ENCODE measurements around the gene LLGL2.

The LLGL2 gene

DNA sequence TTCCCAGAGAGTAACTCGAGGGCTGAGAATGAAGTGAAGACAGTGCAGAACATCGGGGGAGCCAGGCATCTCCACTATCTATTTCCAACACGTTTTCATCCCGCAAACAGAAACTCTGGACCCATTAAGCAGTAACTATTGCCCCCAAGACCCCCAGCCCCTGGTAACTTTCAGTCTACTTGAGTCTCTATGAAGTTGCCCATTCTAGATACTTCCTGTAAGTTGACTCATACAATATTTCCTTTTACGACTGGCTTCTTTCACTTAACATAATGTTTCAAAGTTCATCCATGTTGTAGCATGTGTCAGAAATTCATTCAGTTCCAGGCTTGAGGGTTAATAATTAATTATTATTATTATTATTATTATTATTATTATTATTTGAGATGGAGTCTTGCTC, 81.6 kb downstream of the LLGL2 start:
- no peak for DNase-seq (ENCODE audit: extremely low read depth, low read depth)
- H3K4me3 ChIP-seq (replicated peaks; ENCODE audit: low read depth, low read length), result no peak overlapping the region
- TF ChIP-seq, protein P1, sequence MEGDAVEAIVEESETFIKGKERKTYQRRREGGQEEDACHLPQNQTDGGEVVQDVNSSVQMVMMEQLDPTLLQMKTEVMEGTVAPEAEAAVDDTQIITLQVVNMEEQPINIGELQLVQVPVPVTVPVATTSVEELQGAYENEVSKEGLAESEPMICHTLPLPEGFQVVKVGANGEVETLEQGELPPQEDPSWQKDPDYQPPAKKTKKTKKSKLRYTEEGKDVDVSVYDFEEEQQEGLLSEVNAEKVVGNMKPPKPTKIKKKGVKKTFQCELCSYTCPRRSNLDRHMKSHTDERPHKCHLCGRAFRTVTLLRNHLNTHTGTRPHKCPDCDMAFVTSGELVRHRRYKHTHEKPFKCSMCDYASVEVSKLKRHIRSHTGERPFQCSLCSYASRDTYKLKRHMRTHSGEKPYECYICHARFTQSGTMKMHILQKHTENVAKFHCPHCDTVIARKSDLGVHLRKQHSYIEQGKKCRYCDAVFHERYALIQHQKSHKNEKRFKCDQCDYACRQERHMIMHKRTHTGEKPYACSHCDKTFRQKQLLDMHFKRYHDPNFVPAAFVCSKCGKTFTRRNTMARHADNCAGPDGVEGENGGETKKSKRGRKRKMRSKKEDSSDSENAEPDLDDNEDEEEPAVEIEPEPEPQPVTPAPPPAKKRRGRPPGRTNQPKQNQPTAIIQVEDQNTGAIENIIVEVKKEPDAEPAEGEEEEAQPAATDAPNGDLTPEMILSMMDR (IDR thresholded peaks at IDR 0.05; ENCODE audit: low read depth, low read length, missing control alignments), result no peak

DNA sequence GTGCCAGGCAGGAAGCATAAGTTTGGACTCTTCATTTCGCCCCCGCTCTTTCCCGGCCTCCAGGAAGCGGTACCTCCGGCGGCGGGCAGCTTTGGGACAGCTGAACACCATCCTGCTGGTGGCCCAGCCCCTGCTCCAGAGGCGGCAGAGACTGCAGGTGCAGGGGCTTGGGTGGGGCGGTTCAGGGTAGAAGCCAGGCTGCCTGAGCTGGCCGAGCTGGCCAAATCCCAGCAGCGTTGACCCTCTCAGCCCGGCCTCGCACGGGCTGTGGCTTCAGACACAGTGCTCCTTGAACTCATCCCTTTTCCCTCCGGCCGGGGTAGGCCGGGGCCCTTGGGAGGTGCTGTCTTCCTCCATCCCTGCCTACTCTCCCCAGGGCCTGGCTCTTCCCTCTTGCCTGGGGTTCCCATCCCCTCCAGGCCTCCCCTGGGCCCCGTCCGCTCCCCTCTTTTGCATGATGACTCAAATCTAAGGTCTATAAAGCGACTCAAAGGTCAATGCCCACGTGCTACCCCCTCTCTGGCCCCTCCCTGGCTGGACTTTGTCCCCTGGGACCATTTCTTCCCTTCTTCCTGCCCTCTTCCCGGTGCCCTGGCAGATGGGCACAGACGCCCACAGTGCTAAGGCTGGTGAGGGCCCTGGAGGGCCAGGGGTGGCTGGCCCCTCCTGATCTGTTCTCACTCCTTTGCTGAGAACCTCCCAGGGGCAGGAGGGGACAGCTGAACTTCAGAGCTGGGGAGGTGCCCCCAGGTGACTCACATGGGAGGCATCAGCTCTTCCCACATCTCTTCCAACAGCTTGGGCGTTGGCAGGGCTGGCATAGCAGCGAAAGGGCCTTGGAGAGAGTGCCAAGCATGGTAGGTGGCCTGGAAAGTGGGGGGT, 84.8 kb downstream of the LLGL2 start:
- no peak overlapping the region for H3K4me3 ChIP-seq (replicated peaks; ENCODE audit: low read depth, low read length)
- TF ChIP-seq, protein P1 (IDR thresholded peaks at IDR 0.05; ENCODE audit: low read depth, low read length, missing control alignments), result no peak
- DNase-seq (ENCODE audit: extremely low read depth, low read depth), result no peak

DNA sequence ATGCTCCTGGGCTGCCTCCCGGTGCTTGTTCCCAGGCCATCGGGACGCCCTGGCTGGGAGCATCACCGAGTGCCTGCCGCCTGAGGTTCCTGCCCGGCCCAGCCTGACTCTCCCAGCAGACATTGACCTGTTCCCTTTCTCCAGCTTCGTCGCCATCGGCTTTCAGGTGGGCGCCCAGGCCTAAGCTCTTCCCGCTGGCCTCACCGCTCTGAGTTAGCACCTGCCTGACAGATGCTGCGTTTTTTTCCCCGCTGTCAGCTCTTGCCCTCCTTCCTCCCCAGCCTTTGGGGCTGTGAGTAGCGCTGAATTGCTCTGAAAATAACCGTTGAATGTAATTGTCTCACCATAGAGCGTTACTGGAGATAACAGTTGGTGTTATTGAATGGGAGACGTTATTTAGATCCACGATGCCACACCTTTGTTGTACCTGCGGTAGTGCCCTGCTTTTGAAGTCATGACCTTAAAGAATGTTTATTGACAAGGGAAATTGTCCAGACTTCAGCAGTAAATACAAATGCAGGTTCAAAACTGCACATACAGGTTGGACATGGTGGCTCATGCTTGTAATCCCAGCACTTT, 86.4 kb downstream of the LLGL2 start:
- no peak overlapping the region for H3K4me3 ChIP-seq (replicated peaks; ENCODE audit: low read depth, low read length)
- TF ChIP-seq, protein P1 (IDR thresholded peaks at IDR 0.05; ENCODE audit: low read depth, low read length, missing control alignments), result no peak
- DNase-seq (ENCODE audit: extremely low read depth, low read depth), result no peak

DNA sequence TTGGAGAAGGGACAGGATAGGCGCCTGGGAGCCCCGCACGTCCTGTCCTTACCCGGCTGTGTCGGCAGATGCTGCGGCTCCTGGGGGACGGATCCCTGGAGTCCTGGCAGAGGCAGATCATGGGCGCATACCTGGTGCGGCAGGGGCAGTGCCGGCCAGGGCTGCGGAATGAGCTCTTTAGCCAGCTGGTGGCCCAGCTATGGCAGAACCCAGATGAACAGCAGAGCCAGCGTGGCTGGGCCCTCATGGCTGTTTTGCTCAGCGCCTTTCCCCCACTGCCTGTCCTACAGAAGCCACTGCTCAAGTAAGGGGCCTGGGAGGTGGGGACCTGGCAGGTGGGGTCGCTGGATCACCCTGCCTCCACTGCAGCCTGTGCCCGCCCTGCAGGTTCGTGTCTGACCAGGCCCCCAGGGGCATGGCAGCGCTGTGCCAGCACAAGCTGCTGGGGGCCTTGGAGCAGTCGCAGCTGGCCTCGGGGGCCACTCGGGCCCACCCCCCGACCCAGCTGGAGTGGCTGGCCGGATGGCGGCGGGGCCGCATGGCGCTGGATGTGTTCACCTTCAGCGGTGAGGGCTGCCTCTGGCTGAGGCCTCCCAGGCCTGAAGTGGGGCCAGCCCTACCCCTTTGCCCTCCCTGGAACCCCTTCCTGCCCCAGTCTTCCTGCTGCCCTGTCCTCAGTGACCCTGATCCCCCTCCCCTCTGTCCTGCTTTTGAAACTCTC, 87.6 kb downstream of the LLGL2 start:
- no peak overlapping the region for H3K4me3 ChIP-seq (replicated peaks; ENCODE audit: low read depth, low read length)
- TF ChIP-seq, protein P1 (IDR thresholded peaks at IDR 0.05; ENCODE audit: low read depth, low read length, missing control alignments), result no peak

DNA sequence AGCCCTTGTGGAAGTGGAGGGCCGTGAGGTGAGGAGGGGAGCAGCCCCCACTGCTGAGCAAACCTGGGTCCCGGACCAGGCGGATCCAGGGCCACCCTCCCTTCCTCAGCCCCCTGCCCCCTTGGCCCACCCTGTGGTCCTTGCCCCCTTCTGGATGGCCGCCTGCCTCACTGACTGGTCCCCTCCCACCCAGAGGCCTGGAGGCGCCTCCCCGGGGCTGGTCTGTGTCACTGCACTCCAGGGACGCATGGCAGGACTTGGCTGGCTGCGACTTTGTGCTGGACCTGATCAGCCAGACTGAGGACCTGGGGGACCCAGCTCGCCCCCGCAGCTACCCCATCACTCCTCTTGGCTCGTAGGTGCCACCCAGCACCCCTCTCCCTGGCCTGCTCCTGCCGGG, 88.5 kb downstream of the LLGL2 start:
- TF ChIP-seq, protein P1 (IDR thresholded peaks at IDR 0.05; ENCODE audit: low read depth, low read length, missing control alignments), result no peak
- DNase-seq (ENCODE audit: extremely low read depth, low read depth), result no peak

More for the DNA sequence above, 87.6 kb downstream of the LLGL2 start:
- DNase-seq (ENCODE audit: extremely low read depth, low read depth), result no peak

DNA sequence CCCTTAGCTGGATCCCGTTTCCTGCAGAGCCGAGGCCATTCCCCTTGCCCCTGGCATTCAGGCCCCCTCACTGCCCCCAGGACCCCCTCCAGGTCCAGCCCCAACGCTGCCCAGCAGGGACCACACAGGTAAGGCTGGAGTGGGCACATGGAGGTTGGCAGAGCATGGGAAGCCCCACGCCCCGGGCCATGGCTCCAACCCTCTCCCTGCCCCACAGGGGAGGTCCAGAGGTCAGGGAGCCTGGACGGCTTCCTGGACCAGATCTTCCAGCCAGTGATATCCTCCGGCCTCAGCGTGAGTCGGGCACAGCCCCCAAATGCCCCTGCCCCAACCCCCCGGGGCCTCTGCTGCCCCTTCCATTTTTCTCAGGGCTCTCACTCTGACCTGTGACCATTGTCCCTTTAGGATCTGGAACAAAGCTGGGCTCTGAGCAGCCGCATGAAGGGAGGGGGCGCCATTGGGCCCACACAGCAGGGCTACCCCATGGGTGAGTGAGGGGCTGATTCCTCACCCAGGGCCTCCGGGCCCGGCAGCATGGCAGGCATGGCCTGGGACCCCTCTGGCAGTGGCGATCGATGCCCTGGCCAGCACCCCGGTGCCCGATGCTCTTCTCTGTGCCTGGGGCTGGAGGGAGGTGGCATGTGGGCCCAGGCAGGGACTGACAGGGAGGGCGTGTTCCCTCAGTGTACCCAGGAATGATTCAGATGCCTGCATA, 89.2 kb downstream of the LLGL2 start:
- H3K4me3 ChIP-seq (replicated peaks; ENCODE audit: low read depth, low read length), result no peak overlapping the region
- no peak for DNase-seq (ENCODE audit: extremely low read depth, low read depth)
- TF ChIP-seq, protein P1 (IDR thresholded peaks at IDR 0.05; ENCODE audit: low read depth, low read length, missing control alignments), result no peak

More for the DNA sequence above, 88.5 kb downstream of the LLGL2 start:
- H3K4me3 ChIP-seq (replicated peaks; ENCODE audit: low read depth, low read length), result no peak overlapping the region
